Parathyroid adenoma (tissue), 2 donors: ENCODE data around the gene RAE1.

Experiments
- H2AFZ ChIP-seq: fragments of 300-600 bp; sonication (generic); one replicate; pipeline ENCODE4 v1.7.0; 2017; ENCODE audit warnings: antibody characterized with exemption, mild to moderate bottlenecking
- H3K27ac ChIP-seq: fragments of 300-600 bp; sonication (generic); one replicate; pipeline ENCODE4 v1.7.0; 2017
- H3K27me3 ChIP-seq: fragments of 300-600 bp; sonication (generic); one replicate; pipeline ENCODE4 v1.7.0; 2017; ENCODE audit warnings: low read length; ENCODE audit not compliant: control insufficient read depth, insufficient read depth
- H3K36me3 ChIP-seq: fragments of 300-600 bp; sonication (generic); one replicate; pipeline ENCODE4 v1.7.0; 2017; ENCODE audit warnings: low read length; ENCODE audit not compliant: control insufficient read depth, insufficient read depth
- H3K4me1 ChIP-seq: fragments of 300-600 bp; sonication (generic); one replicate; pipeline ENCODE4 v1.7.0; 2017; ENCODE audit warnings: control low read depth
- H3K4me2 ChIP-seq: fragments of 300-600 bp; sonication (generic); one replicate; pipeline ENCODE4 v1.7.0; 2017; ENCODE audit warnings: low read length
- H3K4me3 ChIP-seq: fragments of 300-600 bp; sonication (generic); one replicate; pipeline ENCODE4 v1.7.0; 2017; ENCODE audit warnings: low read depth, low read length
- H3K79me2 ChIP-seq: fragments of 300-600 bp; sonication (generic); one replicate; pipeline ENCODE4 v1.7.0; 2017; ENCODE audit warnings: control low read depth
- H3K9ac ChIP-seq: fragments of 300-600 bp; sonication (generic); one replicate; pipeline ENCODE4 v1.7.0; 2017; ENCODE audit warnings: mild to moderate bottlenecking
- H3K9me3 ChIP-seq: fragments of 300-600 bp; sonication (generic); one replicate; pipeline ENCODE4 v1.7.0; 2017; ENCODE audit warnings: low read length; ENCODE audit not compliant: control insufficient read depth
- TF ChIP-seq, protein P1 (sequence below): fragments of 300-600 bp; sonication (generic); IDR thresholded peaks from one replicate; pipeline ENCODE4 v1.7.0; 2017; ENCODE audit warnings: antibody characterized with exemption, mild to moderate bottlenecking
- donor health status: primary hyperparathyroidism.

RAE1 gene

DNA sequence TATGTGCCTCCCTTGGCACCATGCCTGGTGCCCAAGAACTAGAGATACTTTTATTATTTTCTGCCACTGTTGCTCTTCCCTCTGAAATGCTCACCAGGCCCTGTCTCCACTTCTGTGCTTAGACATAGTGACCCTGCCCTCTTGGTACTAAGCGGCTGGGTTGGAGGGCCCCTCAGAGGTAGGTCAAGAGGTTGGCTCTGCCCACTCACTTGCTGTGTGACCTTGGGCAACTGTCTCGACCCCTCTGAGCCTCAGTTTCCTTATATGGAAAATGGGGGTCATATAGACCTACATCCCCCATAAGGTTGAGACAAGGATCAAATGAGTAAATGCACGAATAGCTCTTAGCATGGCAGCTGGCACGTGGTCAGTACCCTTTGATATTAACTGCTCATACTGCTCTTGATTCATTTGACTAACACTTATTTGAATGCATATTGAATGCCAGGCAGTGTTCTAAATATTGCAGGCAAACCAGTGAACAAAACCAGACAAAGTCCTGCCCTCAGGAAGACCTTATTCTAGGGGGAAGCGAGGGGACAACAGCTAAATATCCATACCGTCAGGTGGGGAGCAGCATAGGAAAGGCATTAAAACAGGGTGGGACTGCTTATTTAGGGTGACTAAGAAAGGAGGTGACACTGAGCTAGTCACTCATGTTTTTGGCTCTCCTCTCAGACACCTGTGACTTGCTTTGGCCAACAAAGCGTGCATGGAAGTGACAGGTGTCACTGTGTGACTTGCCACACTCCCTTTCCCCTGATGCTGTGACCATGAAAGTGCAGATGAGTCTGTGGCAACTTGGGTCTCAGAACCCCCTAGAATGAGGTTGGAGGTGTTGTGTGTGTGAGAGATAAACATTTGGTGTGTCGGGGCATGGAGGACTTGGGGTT is 35.7 kb upstream of the RAE1 start:
- H3K9me3 ChIP-seq = no peaks in the 10 kb centered on the region
- H3K27ac ChIP-seq = no peak overlapping the region
- no peak overlapping the region for H3K4me2 ChIP-seq
- no peaks in the 10 kb centered on the region for H3K36me3 ChIP-seq
- H2AFZ ChIP-seq = no peak overlapping the region
- no peaks in the 10 kb centered on the region for H3K27me3 ChIP-seq
- no peak overlapping the region for H3K9ac ChIP-seq
- TF ChIP-seq, protein P1, sequence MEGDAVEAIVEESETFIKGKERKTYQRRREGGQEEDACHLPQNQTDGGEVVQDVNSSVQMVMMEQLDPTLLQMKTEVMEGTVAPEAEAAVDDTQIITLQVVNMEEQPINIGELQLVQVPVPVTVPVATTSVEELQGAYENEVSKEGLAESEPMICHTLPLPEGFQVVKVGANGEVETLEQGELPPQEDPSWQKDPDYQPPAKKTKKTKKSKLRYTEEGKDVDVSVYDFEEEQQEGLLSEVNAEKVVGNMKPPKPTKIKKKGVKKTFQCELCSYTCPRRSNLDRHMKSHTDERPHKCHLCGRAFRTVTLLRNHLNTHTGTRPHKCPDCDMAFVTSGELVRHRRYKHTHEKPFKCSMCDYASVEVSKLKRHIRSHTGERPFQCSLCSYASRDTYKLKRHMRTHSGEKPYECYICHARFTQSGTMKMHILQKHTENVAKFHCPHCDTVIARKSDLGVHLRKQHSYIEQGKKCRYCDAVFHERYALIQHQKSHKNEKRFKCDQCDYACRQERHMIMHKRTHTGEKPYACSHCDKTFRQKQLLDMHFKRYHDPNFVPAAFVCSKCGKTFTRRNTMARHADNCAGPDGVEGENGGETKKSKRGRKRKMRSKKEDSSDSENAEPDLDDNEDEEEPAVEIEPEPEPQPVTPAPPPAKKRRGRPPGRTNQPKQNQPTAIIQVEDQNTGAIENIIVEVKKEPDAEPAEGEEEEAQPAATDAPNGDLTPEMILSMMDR = no peak
- H3K4me3 ChIP-seq = no peak overlapping the region
- H3K79me2 ChIP-seq = no peaks in the 10 kb centered on the region
- no peaks in the 10 kb centered on the region for H3K4me1 ChIP-seq

DNA sequence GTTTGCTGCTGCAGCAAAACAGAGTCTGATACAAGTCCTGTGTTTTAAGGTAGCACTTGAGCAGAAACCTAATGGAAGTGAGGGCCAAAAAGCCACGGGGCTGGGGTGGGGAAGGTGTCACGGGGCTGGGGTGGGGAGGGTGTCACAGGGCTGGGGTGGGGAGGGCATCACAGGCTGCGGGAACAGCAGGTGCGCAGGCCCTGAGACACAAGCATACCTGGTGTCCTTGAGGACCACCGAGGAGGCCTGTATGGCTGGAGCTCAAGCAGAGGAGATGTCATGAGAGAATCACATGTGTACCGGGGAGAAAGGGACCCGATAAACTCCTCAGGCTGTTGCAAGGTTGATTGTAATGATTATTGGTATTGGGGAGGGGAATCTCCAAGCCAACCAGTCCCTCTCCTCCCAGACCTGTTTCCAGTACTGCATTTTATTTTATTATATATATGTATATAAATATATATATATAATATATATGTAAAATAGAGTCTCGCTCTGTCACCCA is 35.0 kb upstream of the RAE1 start:
- Histone ChIP-seq H3K27me3 (no peaks in the 10 kb centered on the region), H3K36me3 (no peaks in the 10 kb centered on the region), H3K27ac (no peak overlapping the region)

DNA sequence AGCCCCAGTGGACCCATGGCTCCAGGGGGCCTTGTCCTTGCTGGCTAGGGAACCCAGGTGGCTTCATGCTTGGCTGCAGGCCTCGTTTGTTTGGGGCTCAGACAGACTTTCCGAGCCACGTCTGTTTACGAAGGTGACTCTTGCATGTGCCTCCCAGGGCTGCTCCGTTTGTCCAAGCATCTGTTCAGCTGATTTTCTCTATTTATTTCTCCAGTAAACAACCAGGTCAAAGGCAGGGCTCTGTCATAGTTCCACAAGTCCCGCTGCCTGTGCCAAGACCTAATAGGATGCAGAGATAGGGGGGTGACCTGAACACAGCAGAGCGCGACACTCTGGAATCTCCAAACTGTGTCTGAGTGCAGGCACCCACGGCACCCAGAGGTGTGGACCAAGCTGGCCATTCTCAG is 34.3 kb upstream of the RAE1 start:
- Histone ChIP-seq H3K9me3 (no peaks in the 10 kb centered on the region), H3K4me3 (no peak overlapping the region), H3K4me1 (no peaks in the 10 kb centered on the region)

More for the DNA sequence above, 35.0 kb upstream of the RAE1 start:
- TF ChIP-seq, protein P1 = no peak
- Histone ChIP-seq H3K9ac (no peak overlapping the region), H2AFZ (no peak overlapping the region), H3K9me3 (no peaks in the 10 kb centered on the region), H3K4me3 (no peak overlapping the region), H3K4me1 (no peaks in the 10 kb centered on the region), H3K79me2 (no peaks in the 10 kb centered on the region), H3K4me2 (no peak overlapping the region)

DNA sequence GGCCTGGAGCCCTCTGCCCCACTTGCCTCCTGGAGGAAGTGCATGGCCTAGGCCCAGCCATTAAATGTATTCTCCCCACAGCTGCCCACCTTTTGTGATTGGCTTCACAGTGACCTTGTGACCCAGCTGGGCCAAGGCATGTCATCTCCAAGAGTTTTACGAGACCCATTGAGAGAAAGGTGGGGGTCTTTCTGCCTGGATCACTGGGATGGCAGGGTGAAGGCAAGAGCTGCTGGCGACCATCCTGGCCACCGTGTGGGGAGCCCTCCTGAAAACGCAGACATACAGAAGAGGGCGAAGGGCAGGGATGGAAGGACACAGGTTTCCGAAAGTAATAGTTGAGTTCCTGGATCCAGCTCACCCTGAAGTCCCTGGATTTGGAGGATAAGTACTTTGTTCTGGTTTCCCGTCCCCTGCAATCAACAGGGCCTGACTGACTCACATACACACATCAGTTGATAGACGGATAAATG is 33.7 kb upstream of the RAE1 start:
- no peaks in the 10 kb centered on the region for H3K79me2 ChIP-seq
- no peak overlapping the region for H2AFZ ChIP-seq
- H3K27ac ChIP-seq = no peak overlapping the region
- H3K4me1 ChIP-seq = no peaks in the 10 kb centered on the region
- TF ChIP-seq, protein P1 = no peak
- no peak overlapping the region for H3K9ac ChIP-seq
- no peaks in the 10 kb centered on the region for H3K27me3 ChIP-seq
- H3K4me2 ChIP-seq = no peak overlapping the region
- H3K36me3 ChIP-seq = no peaks in the 10 kb centered on the region
- no peak overlapping the region for H3K4me3 ChIP-seq
- no peaks in the 10 kb centered on the region for H3K9me3 ChIP-seq

More for the DNA sequence above, 34.3 kb upstream of the RAE1 start:
- TF ChIP-seq, protein P1 = no peak
- Histone ChIP-seq H3K27me3 (no peaks in the 10 kb centered on the region), H3K9ac (no peak overlapping the region), H3K79me2 (no peaks in the 10 kb centered on the region), H3K36me3 (no peaks in the 10 kb centered on the region), H2AFZ (no peak overlapping the region), H3K27ac (no peak overlapping the region), H3K4me2 (no peak overlapping the region)
